Mammary epithelial cell (primary cell): ENCODE data around the gene SNAPC4.

Experiments used
- EZH2 ChIP-seq: IDR thresholded peaks from 2 replicates; pipeline ENCODE4 v1.6.1; 2012; ENCODE audit warnings: low read length, inconsistent platforms, borderline replicate concordance
- TF ChIP-seq, protein P1 (sequence below), 2 donors: IDR thresholded peaks in 1 of 2; conservative IDR thresholded peaks in 1 of 2; 2 replicates each; pipeline ENCODE4 v1.5.1; 2011 to 2012; ENCODE audit warnings: inconsistent platforms in 2 of 2, low read length in 2 of 2, mild to moderate bottlenecking in 2 of 2, control low read depth in 1 of 2, low read depth in 1 of 2; ENCODE audit not compliant: insufficient read depth in 1 of 2; ENCODE audit errors: extremely low read depth in 1 of 2

DNA sequence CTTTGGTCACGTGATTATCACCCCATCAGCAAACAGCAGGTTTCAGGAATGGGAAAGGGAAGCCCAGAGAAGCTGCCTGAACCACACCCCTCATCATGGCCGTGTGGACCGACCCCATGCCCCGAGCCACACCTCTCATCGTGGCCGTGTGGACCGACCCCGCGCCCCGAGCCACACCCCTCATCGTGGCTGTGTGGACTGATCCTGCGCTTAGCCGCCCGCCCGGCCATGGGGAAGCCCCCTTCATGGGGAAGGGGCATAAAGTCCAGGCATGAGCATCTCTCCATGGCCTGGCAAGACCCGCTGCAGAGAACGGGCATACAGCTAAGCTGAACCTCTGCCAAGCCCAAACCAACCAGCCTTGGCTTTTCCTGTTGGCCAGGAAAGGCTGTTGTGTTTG lies 6.4 kb downstream of the SNAPC4 start:
- TF ChIP-seq, protein P1, sequence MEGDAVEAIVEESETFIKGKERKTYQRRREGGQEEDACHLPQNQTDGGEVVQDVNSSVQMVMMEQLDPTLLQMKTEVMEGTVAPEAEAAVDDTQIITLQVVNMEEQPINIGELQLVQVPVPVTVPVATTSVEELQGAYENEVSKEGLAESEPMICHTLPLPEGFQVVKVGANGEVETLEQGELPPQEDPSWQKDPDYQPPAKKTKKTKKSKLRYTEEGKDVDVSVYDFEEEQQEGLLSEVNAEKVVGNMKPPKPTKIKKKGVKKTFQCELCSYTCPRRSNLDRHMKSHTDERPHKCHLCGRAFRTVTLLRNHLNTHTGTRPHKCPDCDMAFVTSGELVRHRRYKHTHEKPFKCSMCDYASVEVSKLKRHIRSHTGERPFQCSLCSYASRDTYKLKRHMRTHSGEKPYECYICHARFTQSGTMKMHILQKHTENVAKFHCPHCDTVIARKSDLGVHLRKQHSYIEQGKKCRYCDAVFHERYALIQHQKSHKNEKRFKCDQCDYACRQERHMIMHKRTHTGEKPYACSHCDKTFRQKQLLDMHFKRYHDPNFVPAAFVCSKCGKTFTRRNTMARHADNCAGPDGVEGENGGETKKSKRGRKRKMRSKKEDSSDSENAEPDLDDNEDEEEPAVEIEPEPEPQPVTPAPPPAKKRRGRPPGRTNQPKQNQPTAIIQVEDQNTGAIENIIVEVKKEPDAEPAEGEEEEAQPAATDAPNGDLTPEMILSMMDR (conservative IDR thresholded peaks at IDR 0.05 in 1 of 2, IDR thresholded peaks at IDR 0.05 in 1 of 2; ENCODE audit: extremely low read depth in 1 of 2, insufficient read depth in 1 of 2, low read depth in 1 of 2, low read length in 2 of 2), result no peak
- TF ChIP-seq EZH2, result no peak
